ENCODE results near the gene GALNT5.

DNA sequence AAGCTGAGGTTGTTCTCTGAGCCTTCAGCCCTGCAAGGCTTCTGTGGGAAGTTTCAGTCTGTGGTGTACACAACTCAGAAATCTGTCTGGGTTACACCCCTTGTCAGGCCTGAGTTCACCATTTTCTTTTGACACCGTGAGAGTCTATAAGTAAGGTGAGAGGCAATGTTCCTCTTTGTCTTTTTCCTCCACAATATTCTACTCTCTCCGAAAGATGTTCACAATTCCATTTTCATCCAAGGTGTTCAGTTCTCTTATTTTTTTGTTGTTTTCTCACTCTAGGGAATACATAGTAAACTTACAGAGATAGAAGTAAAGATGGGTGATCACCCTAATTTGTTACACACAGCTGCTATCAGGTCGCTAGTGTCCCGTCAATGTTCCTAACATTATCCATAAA is 64.9 kb downstream of the GALNT5 start:
- TF ChIP-seq POLR2A (IDR thresholded peaks at IDR 0.05; ENCODE audit: low read depth) (no peak), POLR2AphosphoS5 (IDR thresholded peaks at IDR 0.05) (no peak), EP300 (IDR thresholded peaks at IDR 0.05) (no peak)

Data from esophagus muscularis mucosa (tissue), 3 donors.